ENCODE data around the gene STARD3. TPM values are rescaled to one million over a fixed set of nuclear protein-coding genes. Genes with fewer than 3 reads are reported as not detected.

The STARD3 gene
- total and polyA plus RNA-seq, 9 of the 15 experiments (the other 6 are each of a cell fraction or from before 2014, with no cell fraction given) = 0.63 to 87.0 (median 46.0) TPM

DNA sequence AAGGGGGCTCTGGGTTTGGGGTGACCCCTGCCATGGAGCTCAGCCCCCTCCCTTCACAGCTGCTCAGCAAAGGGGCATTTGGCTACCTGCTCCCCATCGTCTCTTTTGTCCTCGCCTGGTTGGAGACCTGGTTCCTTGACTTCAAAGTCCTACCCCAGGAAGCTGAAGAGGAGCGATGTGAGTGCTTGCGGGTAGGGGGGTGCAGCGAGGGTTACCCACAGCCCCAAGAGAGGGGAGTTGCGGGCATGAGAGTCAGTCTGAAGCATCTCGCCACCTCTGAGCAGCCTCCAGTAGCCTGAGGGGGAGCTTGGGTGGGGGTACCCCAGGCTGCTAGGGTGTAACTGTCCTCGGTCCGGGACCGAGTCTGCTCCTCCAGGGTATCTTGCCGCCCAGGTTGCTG, 21.4 kb downstream of the STARD3 start:
- H3K9me3 ChIP-seq (replicated peaks; ENCODE audit: control insufficient read depth, insufficient read depth, low read depth, low read length) = no peaks in the 10 kb centered on the region
- TF ChIP-seq DDX20 (tag; IDR thresholded peaks at IDR 0.05; ENCODE audit: low read depth) (no peak), ERF (CRISPR knock-in tag; IDR thresholded peaks at IDR 0.05) (no peak), ETV6 (IDR thresholded peaks at IDR 0.05; ENCODE audit: borderline replicate concordance in 1 of 2, low read depth in 2 of 2, low read length in 1 of 2) (no peak), ETV6 (CRISPR knock-in tag; IDR thresholded peaks at IDR 0.05; ENCODE audit: borderline replicate concordance) (no peak), NR2F6 (CRISPR knock-in tag; IDR thresholded peaks at IDR 0.05) (no peak), PRPF4 (IDR thresholded peaks at IDR 0.05; ENCODE audit: insufficient read depth, low read depth, low read length, poor library complexity, severe bottlenecking) (no peak), CBX8 (IDR thresholded peaks at IDR 0.05; ENCODE audit: borderline replicate concordance, extremely low read depth, low read depth, low read length, poor library complexity, severe bottlenecking) (no peak), MAZ (CRISPR knock-in tag; conservative IDR thresholded peaks at IDR 0.05 in 1 of 2, IDR thresholded peaks at IDR 0.05 in 1 of 2) (no peak), RNF2 (IDR thresholded peaks at IDR 0.05) (no peak), NFATC3 (IDR thresholded peaks at IDR 0.05) (no peak), FOXJ2 (tag; IDR thresholded peaks at IDR 0.05) (no peak), CBX5 (IDR thresholded peaks at IDR 0.05; ENCODE audit: borderline replicate concordance, low read depth) (no peak)
- TF ChIP-seq, protein P1, sequence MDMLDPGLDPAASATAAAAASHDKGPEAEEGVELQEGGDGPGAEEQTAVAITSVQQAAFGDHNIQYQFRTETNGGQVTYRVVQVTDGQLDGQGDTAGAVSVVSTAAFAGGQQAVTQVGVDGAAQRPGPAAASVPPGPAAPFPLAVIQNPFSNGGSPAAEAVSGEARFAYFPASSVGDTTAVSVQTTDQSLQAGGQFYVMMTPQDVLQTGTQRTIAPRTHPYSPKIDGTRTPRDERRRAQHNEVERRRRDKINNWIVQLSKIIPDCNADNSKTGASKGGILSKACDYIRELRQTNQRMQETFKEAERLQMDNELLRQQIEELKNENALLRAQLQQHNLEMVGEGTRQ (CRISPR knock-in tag; IDR thresholded peaks at IDR 0.05) = no peak
- TF ChIP-seq, protein P2, sequence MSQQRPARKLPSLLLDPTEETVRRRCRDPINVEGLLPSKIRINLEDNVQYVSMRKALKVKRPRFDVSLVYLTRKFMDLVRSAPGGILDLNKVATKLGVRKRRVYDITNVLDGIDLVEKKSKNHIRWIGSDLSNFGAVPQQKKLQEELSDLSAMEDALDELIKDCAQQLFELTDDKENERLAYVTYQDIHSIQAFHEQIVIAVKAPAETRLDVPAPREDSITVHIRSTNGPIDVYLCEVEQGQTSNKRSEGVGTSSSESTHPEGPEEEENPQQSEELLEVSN (IDR thresholded peaks at IDR 0.05; ENCODE audit: borderline replicate concordance in 1 of 2, extremely low read depth in 1 of 2, insufficient read depth in 1 of 2, insufficient read length in 1 of 2, low read depth in 1 of 2, low read length in 1 of 2, poor library complexity in 1 of 2, severe bottlenecking in 1 of 2) = no peak
- TF ChIP-seq, protein P3, sequence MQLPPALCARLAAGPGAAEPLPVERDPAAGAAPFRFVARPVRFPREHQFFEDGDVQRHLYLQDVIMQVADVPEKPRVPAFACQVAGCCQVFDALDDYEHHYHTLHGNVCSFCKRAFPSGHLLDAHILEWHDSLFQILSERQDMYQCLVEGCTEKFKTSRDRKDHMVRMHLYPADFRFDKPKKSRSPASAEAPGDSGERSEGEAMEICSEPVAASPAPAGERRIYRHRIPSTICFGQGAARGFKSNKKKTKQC (CRISPR knock-in tag; IDR thresholded peaks at IDR 0.05) = no peak
- TF ChIP-seq, protein P4, sequence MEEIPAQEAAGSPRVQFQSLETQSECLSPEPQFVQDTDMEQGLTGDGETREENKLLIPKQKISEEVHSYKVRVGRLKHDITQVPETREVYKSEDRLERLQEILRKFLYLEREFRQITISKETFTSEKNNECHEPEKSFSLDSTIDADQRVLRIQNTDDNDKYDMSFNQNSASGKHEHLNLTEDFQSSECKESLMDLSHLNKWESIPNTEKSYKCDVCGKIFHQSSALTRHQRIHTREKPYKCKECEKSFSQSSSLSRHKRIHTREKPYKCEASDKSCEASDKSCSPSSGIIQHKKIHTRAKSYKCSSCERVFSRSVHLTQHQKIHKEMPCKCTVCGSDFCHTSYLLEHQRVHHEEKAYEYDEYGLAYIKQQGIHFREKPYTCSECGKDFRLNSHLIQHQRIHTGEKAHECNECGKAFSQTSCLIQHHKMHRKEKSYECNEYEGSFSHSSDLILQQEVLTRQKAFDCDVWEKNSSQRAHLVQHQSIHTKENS (CRISPR knock-in tag; IDR thresholded peaks at IDR 0.05) = no peak
- TF ChIP-seq, protein P5, sequence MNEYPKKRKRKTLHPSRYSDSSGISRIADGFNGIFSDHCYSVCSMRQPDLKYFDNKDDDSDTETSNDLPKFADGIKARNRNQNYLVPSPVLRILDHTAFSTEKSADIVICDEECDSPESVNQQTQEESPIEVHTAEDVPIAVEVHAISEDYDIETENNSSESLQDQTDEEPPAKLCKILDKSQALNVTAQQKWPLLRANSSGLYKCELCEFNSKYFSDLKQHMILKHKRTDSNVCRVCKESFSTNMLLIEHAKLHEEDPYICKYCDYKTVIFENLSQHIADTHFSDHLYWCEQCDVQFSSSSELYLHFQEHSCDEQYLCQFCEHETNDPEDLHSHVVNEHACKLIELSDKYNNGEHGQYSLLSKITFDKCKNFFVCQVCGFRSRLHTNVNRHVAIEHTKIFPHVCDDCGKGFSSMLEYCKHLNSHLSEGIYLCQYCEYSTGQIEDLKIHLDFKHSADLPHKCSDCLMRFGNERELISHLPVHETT (CRISPR knock-in tag; conservative IDR thresholded peaks at IDR 0.05 in 1 of 2, IDR thresholded peaks at IDR 0.05 in 1 of 2) = no peak

More for the DNA sequence above, 21.4 kb downstream of the STARD3 start:
- BruUV-seq (replicated peaks) = no TSS peak
- H3K4me1 ChIP-seq (replicated peaks in 1 of 2; ENCODE audit: control insufficient read depth in 2 of 2, insufficient read depth in 2 of 2, low read length in 2 of 2) = peaks cover 8 to 50% of the 10 kb centered on the region in 2 experiments
- ChIA-PET POLR2A (no interaction called here), CTCF (ENCODE audit: low intra/inter-chr PET ratio) (no interaction called here)
- no peak overlapping the region for H3K4me2 ChIP-seq (ENCODE audit: insufficient read depth, low read length)
- peaks cover 88% of the 10 kb centered on the region for H3K36me3 ChIP-seq (ENCODE audit: control insufficient read depth, insufficient read depth, low read length)
- ATAC-seq (no peak), DNase-seq (ENCODE audit: extremely low read depth in 1 of 4, low spot score in 3 of 4) (no peak), FAIRE-seq (no peak)
- peaks cover 15% of the 10 kb centered on the region for H3K79me2 ChIP-seq (ENCODE audit: control insufficient read depth, insufficient read depth, low read length)
- H3K27me3 ChIP-seq (ENCODE audit: control insufficient read depth in 2 of 2, insufficient read depth in 2 of 2, low read length in 2 of 2) = no peaks in the 10 kb centered on the region
- no peaks in the 10 kb centered on the region for H4K20me1 ChIP-seq (replicated peaks; ENCODE audit: control insufficient read depth, insufficient read depth, low read length)
- H3K27ac ChIP-seq (ENCODE audit: extremely low read depth, low read depth, low read length) = no peak overlapping the region
- no peak overlapping the region for H3K4me3 ChIP-seq
- H3K9ac ChIP-seq (ENCODE audit: insufficient read depth in 1 of 2, low read depth in 2 of 2, low read length in 2 of 2) = peak overlapping the region in 1 of 2 experiments; percentile 64; a peak in 1 of 4 replicates
- 85% methylated on average over 10 of the region's 11 CpGs for WGBS (ENCODE audit: insufficient coverage, low coverage, missing lambda C conversion rate)
- no peak overlapping the region for H2AFZ ChIP-seq (ENCODE audit: low read depth, low read length)
- no peaks in the 10 kb centered on the region for H3K9me1 ChIP-seq (ENCODE audit: control insufficient read depth, insufficient read depth, low read length)
- in situ Hi-C loops (cut with MboI) (no loop called here), intact Hi-C loops (cut with micrococcal nuclease) (no loop called here)
